ENCODE data around the gene TRIM59.

TRIM59 gene

GRCh38 chr3:160413613-160414248, 35.9 kb downstream of the TRIM59 start:
- no peak overlapping the region for H2AK5ac ChIP-seq (ENCODE audit: low read length)
- H3K79me2 ChIP-seq (ENCODE audit: control insufficient read depth, insufficient read depth, low read length, poor library complexity), result no peaks in the 10 kb centered on the region
- no peaks in the 10 kb centered on the region for H3K79me1 ChIP-seq (ENCODE audit: low read length)
- WGBS (ENCODE audit: extremely low coverage, insufficient coverage, insufficient read length), result no CpG with 5 or more reads among the region's 3 CpGs
- no peaks in the 10 kb centered on the region for H3K27me3 ChIP-seq (ENCODE audit: insufficient read depth, low read length)
- no peak overlapping the region for H3K14ac ChIP-seq (ENCODE audit: low read length)
- no peak overlapping the region for H3K9ac ChIP-seq (ENCODE audit: low read length)
- H2BK5ac ChIP-seq (ENCODE audit: low read depth, low read length, poor library complexity), result no peak overlapping the region
- no peaks in the 10 kb centered on the region for H3K4me1 ChIP-seq (ENCODE audit: control insufficient read depth in 1 of 2, insufficient read depth in 2 of 2, low read length in 2 of 2)
- peak; percentile 66 to 81 for DNase-seq
- H3K4me3 ChIP-seq (ENCODE audit: low read depth, low read length), result no peak overlapping the region
- no peak overlapping the region for H3K18ac ChIP-seq (ENCODE audit: low read length)
- no peak overlapping the region for H2AFZ ChIP-seq (ENCODE audit: insufficient read depth, low read length, poor library complexity)
- H4K12ac ChIP-seq (ENCODE audit: low read depth, low read length), result no peak overlapping the region
- no peak overlapping the region for H2BK12ac ChIP-seq (ENCODE audit: low read length)
- H2BK120ac ChIP-seq (ENCODE audit: insufficient read depth, low read length, poor library complexity), result no peak overlapping the region
- no peak overlapping the region for H3K27ac ChIP-seq (ENCODE audit: low read depth, low read length)
- H3K23ac ChIP-seq (ENCODE audit: low read length), result no peak overlapping the region
- no peaks in the 10 kb centered on the region for H3K9me3 ChIP-seq (ENCODE audit: insufficient read depth, low read depth, low read length)
- no peak overlapping the region for H3K4me2 ChIP-seq (ENCODE audit: low read length)
- H3K36me3 ChIP-seq (ENCODE audit: control insufficient read depth in 1 of 2, insufficient read depth in 2 of 2, low read length in 2 of 2), result peaks cover 13 to 20% of the 10 kb centered on the region in 2 experiments
- no peak overlapping the region for H3K4ac ChIP-seq (ENCODE audit: low read depth, low read length)
- H4K8ac ChIP-seq (ENCODE audit: low read depth, low read length), result no peak overlapping the region
- H4K91ac ChIP-seq (ENCODE audit: low read depth, low read length), result no peak overlapping the region

- H3K9ac ChIP-seq (ENCODE audit: low read length), result no peak overlapping the region
- DNase-seq, result no peak
- H3K23ac ChIP-seq (ENCODE audit: low read length), result no peak overlapping the region
- H2BK120ac ChIP-seq (ENCODE audit: insufficient read depth, low read length, poor library complexity), result no peak overlapping the region
- no peak overlapping the region for H3K4me2 ChIP-seq (ENCODE audit: low read length)
- peaks cover 13 to 18% of the 10 kb centered on the region in 2 experiments for H3K36me3 ChIP-seq (ENCODE audit: control insufficient read depth in 1 of 2, insufficient read depth in 2 of 2, low read length in 2 of 2)
- no peak overlapping the region for H3K14ac ChIP-seq (ENCODE audit: low read length)
- H4K91ac ChIP-seq (ENCODE audit: low read depth, low read length), result no peak overlapping the region
- H3K18ac ChIP-seq (ENCODE audit: low read length), result no peak overlapping the region
- H3K9me3 ChIP-seq (ENCODE audit: insufficient read depth, low read depth, low read length), result no peaks in the 10 kb centered on the region
- no peak overlapping the region for H2AK5ac ChIP-seq (ENCODE audit: low read length)
- no peaks in the 10 kb centered on the region for H3K4me1 ChIP-seq (ENCODE audit: control insufficient read depth in 1 of 2, insufficient read depth in 2 of 2, low read length in 2 of 2)
- no peak overlapping the region for H3K4me3 ChIP-seq (ENCODE audit: low read depth, low read length)
- WGBS (ENCODE audit: extremely low coverage, insufficient coverage, insufficient read length), result no CpG with 5 or more reads among the region's 1 CpG
- no peak overlapping the region for H3K27ac ChIP-seq (ENCODE audit: low read depth, low read length)
- H3K79me2 ChIP-seq (ENCODE audit: control insufficient read depth, insufficient read depth, low read length, poor library complexity), result no peaks in the 10 kb centered on the region
- H4K8ac ChIP-seq (ENCODE audit: low read depth, low read length), result no peak overlapping the region
- no peaks in the 10 kb centered on the region for H3K79me1 ChIP-seq (ENCODE audit: low read length)
- no peak overlapping the region for H3K4ac ChIP-seq (ENCODE audit: low read depth, low read length)
- no peak overlapping the region for H2BK12ac ChIP-seq (ENCODE audit: low read length)
- H2BK5ac ChIP-seq (ENCODE audit: low read depth, low read length, poor library complexity), result no peak overlapping the region
- no peaks in the 10 kb centered on the region for H3K27me3 ChIP-seq (ENCODE audit: insufficient read depth, low read length)
- no peak overlapping the region for H4K12ac ChIP-seq (ENCODE audit: low read depth, low read length)
- H2AFZ ChIP-seq (ENCODE audit: insufficient read depth, low read length, poor library complexity), result no peak overlapping the region
Observed at GRCh38 chr3:160412477-160412876, 37.1 kb downstream of the TRIM59 start.

- no peak overlapping the region for H3K23ac ChIP-seq (ENCODE audit: low read length)
- H3K9ac ChIP-seq (ENCODE audit: low read length), result no peak overlapping the region
- H3K27ac ChIP-seq (ENCODE audit: low read depth, low read length), result no peak overlapping the region
- H3K9me3 ChIP-seq (ENCODE audit: insufficient read depth, low read depth, low read length), result no peaks in the 10 kb centered on the region
- H4K91ac ChIP-seq (ENCODE audit: low read depth, low read length), result no peak overlapping the region
- no peak overlapping the region for H2BK120ac ChIP-seq (ENCODE audit: insufficient read depth, low read length, poor library complexity)
- no peak overlapping the region for H3K4ac ChIP-seq (ENCODE audit: low read depth, low read length)
- H2BK12ac ChIP-seq (ENCODE audit: low read length), result no peak overlapping the region
- no peaks in the 10 kb centered on the region for H3K79me2 ChIP-seq (ENCODE audit: control insufficient read depth, insufficient read depth, low read length, poor library complexity)
- no peaks in the 10 kb centered on the region for H3K4me1 ChIP-seq (ENCODE audit: control insufficient read depth in 1 of 2, insufficient read depth in 2 of 2, low read length in 2 of 2)
- no peak overlapping the region for H3K18ac ChIP-seq (ENCODE audit: low read length)
- no peak for DNase-seq
- no peak overlapping the region for H3K4me2 ChIP-seq (ENCODE audit: low read length)
- H3K36me3 ChIP-seq (ENCODE audit: control insufficient read depth in 1 of 2, insufficient read depth in 2 of 2, low read length in 2 of 2), result peaks cover 14 to 17% of the 10 kb centered on the region in 2 experiments
- H4K8ac ChIP-seq (ENCODE audit: low read depth, low read length), result no peak overlapping the region
- no peak overlapping the region for H2BK5ac ChIP-seq (ENCODE audit: low read depth, low read length, poor library complexity)
- no peak overlapping the region for H3K14ac ChIP-seq (ENCODE audit: low read length)
- no peak overlapping the region for H4K12ac ChIP-seq (ENCODE audit: low read depth, low read length)
- no CpG with 5 or more reads among the region's 10 CpGs for WGBS (ENCODE audit: extremely low coverage, insufficient coverage, insufficient read length)
- no peaks in the 10 kb centered on the region for H3K79me1 ChIP-seq (ENCODE audit: low read length)
- no peak overlapping the region for H2AFZ ChIP-seq (ENCODE audit: insufficient read depth, low read length, poor library complexity)
- H3K27me3 ChIP-seq (ENCODE audit: insufficient read depth, low read length), result no peaks in the 10 kb centered on the region
- no peak overlapping the region for H2AK5ac ChIP-seq (ENCODE audit: low read length)
- no peak overlapping the region for H3K4me3 ChIP-seq (ENCODE audit: low read depth, low read length)
Observed at GRCh38 chr3:160409812-160410610, 39.6 kb downstream of the TRIM59 start.

GRCh38 chr3:160403796-160404470, 45.7 kb downstream of the TRIM59 start:
- no peak overlapping the region for H3K27ac ChIP-seq (ENCODE audit: low read depth, low read length)
- WGBS (ENCODE audit: extremely low coverage, insufficient coverage, insufficient read length), result 100% methylated on average over 1 of the region's 7 CpGs
- H4K8ac ChIP-seq (ENCODE audit: low read depth, low read length), result no peak overlapping the region
- peak overlapping the region; percentile 83 for H3K4ac ChIP-seq (ENCODE audit: low read depth, low read length)
- no peak for DNase-seq
- H3K14ac ChIP-seq (ENCODE audit: low read length), result no peak overlapping the region
- no peak overlapping the region for H2BK120ac ChIP-seq (ENCODE audit: insufficient read depth, low read length, poor library complexity)
- H2AFZ ChIP-seq (ENCODE audit: insufficient read depth, low read length, poor library complexity), result no peak overlapping the region
- H3K4me1 ChIP-seq (ENCODE audit: control insufficient read depth in 1 of 2, insufficient read depth in 2 of 2, low read length in 2 of 2), result no peaks in the 10 kb centered on the region
- no peak overlapping the region for H3K9ac ChIP-seq (ENCODE audit: low read length)
- no peak overlapping the region for H2BK5ac ChIP-seq (ENCODE audit: low read depth, low read length, poor library complexity)
- no peak overlapping the region for H2AK5ac ChIP-seq (ENCODE audit: low read length)
- H3K9me3 ChIP-seq (ENCODE audit: insufficient read depth, low read depth, low read length), result no peaks in the 10 kb centered on the region
- peaks cover 19% of the 10 kb centered on the region for H3K79me2 ChIP-seq (ENCODE audit: control insufficient read depth, insufficient read depth, low read length, poor library complexity)
- no peak overlapping the region for H3K23ac ChIP-seq (ENCODE audit: low read length)
- H4K12ac ChIP-seq (ENCODE audit: low read depth, low read length), result no peak overlapping the region
- no peak overlapping the region for H2BK12ac ChIP-seq (ENCODE audit: low read length)
- H3K4me2 ChIP-seq (ENCODE audit: low read length), result no peak overlapping the region
- no peak overlapping the region for H3K18ac ChIP-seq (ENCODE audit: low read length)
- H4K91ac ChIP-seq (ENCODE audit: low read depth, low read length), result no peak overlapping the region
- peaks cover 13% of the 10 kb centered on the region for H3K79me1 ChIP-seq (ENCODE audit: low read length)
- H3K27me3 ChIP-seq (ENCODE audit: insufficient read depth, low read length), result no peaks in the 10 kb centered on the region
- H3K4me3 ChIP-seq (ENCODE audit: low read depth, low read length), result no peak overlapping the region
- peaks cover 3% of the 10 kb centered on the region in 2 experiments for H3K36me3 ChIP-seq (ENCODE audit: control insufficient read depth in 1 of 2, insufficient read depth in 2 of 2, low read length in 2 of 2)

All from trophoblast cell (in vitro differentiated cells and primary cell).